Mesangial cell (primary cell): ENCODE measurements around the gene ABHD5. TPM values are rescaled to one million over a fixed set of nuclear protein-coding genes. Genes with fewer than 3 reads are reported as not detected.

Source experiments
- total RNA-seq: library from RNA; depleted of rRNA; stranded (reverse); fragments of >200 nt; gene quantifications from 2 replicates; pipeline ENCODE4 v1.2.3, GENCODE V29; 2015

ABHD5 gene
- 7.6 and 12.2 TPM in 2 replicates for total RNA-seq

DNA sequence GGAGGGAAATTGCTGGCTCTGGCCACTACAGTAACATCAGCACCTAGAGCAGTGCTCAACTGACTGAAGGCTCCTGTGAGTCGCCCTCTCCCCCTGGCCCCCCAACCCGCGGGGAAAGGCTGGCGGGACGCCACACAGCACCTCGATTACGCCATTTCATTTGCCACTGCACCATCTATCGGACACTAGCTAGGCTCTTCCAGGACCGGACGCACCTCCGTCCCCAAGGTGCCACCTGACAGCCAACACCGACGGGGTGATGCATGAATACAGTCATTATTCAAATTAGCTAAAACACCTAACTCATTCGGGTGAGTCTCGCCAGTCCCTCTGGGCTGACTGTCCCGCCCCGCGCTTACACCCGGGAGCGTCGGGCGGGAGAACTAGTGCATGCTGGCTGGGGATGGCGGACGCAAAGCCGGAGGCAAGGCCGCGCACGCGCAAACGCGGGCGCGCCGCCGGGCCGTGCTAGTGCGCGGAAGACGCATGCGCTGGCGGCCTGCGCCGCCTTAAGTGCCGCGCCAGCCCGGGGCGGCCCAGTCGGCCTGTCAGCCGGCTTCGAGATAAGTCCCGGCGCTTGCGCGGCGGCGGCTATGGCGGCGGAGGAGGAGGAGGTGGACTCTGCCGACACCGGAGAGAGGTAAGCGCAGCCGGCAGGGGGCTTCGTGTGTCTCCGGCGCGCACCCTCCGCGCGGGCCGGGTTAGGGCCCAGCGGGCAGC lies at the start of gene ABHD5:
Gene ABHD5, plus strand, starts transcription at position 539 of the 720 bp plus-strand sequence. Its CDS starts 55 bp downstream, at position 594.

Other genes starting within 250 kb of the ABHD5 start
- gene ANO10, start 68.9 kb upstream of the ABHD5 start, total RNA-seq = 18.6 and 32.2 TPM in 2 replicates